Measurements from ENCODE around the gene LRRC2. TPM values are rescaled to one million over a fixed set of nuclear protein-coding genes. Genes with fewer than 3 reads are reported as not detected.

The LRRC2 gene
- total RNA-seq, 3 donors from 2014 or later, result 1.8 to 2.8 (median 2.5) TPM

DNA sequence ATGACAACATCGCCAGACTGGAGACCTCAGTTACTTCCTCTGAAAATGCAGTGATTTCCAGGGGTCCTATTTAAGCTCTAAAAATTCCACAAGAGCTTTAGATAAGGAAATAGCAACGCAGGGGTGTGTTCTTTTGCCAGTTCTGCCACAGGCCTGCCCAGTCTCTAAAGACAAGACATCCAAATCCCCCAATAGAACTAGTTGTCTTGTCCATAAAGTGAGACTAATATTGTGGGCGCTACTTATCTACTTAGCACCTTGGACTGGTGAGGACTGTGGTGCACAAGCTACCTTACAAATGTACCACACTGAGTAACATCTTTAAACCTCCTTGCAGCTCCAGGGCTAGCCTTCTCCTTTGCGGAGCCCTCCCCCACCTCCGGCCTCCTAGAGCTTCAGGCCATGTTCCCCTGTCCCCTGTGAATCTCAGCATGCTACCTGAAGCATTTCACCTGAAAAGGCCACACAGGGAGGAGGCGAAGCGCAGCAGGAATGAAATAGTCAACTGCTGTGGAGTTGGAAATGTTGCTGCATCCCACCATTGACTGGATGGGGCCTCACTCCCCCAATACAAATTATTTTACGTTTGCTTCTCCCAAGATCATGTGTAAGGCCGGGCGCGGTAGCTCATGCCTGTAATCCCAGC is 9.6 kb upstream of the LRRC2 start:
- no peak overlapping the region for H3K4me3 ChIP-seq
- H3K36me3 ChIP-seq (ENCODE audit: low read depth), result no peaks in the 10 kb centered on the region
- H3K4me1 ChIP-seq (ENCODE audit: low read depth), result peaks cover 14% of the 10 kb centered on the region
- DNase-seq (no peak), ATAC-seq (no peak)
- intact Hi-C loops (cut with DNase I, micrococcal nuclease), result no loop called here
- TF ChIP-seq, protein P1, sequence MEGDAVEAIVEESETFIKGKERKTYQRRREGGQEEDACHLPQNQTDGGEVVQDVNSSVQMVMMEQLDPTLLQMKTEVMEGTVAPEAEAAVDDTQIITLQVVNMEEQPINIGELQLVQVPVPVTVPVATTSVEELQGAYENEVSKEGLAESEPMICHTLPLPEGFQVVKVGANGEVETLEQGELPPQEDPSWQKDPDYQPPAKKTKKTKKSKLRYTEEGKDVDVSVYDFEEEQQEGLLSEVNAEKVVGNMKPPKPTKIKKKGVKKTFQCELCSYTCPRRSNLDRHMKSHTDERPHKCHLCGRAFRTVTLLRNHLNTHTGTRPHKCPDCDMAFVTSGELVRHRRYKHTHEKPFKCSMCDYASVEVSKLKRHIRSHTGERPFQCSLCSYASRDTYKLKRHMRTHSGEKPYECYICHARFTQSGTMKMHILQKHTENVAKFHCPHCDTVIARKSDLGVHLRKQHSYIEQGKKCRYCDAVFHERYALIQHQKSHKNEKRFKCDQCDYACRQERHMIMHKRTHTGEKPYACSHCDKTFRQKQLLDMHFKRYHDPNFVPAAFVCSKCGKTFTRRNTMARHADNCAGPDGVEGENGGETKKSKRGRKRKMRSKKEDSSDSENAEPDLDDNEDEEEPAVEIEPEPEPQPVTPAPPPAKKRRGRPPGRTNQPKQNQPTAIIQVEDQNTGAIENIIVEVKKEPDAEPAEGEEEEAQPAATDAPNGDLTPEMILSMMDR (IDR thresholded peaks at IDR 0.05), result no peak
- H3K9me3 ChIP-seq, result no peaks in the 10 kb centered on the region

DNA sequence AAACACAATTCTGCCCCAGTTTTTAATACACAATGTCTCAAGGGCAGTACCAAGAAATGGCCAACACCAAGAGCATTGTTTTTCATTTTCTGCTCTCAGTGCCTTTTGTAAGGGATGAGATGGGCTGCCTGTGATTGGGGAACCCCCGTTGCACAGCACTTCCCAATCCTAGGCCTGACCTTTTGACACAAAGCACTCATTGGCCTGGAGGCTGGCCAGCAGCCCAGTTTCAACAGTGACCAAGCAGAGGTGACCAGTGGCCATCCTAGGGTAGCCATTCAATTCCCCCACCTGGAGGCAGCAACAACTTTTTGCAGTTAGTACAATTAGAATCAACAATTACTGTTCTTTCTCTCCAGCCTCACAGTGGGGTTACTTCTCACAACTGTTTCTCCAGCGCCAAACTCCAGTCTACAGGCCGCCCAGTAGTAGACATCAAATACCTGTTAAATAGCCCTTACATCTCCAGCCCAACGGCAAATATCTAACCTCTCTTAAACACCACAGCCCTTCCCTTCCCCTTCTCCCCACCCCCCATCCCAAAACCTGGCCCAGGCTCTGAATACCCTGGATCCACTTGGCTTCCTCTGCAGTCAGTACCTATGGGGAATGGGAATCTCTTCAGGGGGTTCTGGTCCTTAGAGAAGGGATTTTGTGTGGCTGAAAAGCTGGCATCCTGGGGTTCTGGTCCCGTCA is 8.9 kb upstream of the LRRC2 start:
- H3K4me1 ChIP-seq (ENCODE audit: low read depth), result peaks cover 14% of the 10 kb centered on the region
- no peak for ATAC-seq

DNA sequence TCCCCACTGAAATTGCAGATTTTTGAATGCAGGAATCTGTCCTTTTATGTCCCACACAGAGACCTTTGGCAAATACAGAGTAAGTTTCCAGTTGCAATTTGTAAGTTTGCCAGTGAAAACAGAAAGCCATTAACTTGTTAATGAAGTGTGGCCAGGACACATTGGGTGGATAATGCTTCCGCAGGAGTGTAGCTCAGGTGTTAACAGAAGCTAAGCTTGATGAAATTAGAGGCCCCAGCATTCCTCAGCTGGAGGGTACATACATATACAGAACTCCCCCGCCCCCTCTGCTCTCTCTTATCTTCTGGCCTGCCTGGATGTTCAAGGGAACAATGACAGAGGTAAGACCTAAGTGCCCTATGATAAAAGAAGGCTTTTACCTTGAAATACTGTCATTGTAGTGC is 8.1 kb upstream of the LRRC2 start:
- TF ChIP-seq, protein P1 (IDR thresholded peaks at IDR 0.05), result no peak
- intact Hi-C loops (cut with DNase I, micrococcal nuclease), result no loop called here
- H3K4me1 ChIP-seq (ENCODE audit: low read depth), result peaks cover 12% of the 10 kb centered on the region
- DNase-seq (no peak), ATAC-seq (no peak)
- no peaks in the 10 kb centered on the region for H3K9me3 ChIP-seq
- H3K4me3 ChIP-seq, result no peak overlapping the region
- no peaks in the 10 kb centered on the region for H3K36me3 ChIP-seq (ENCODE audit: low read depth)

More for the DNA sequence above, 8.9 kb upstream of the LRRC2 start:
- TF ChIP-seq, protein P1 (IDR thresholded peaks at IDR 0.05), result no peak
- intact Hi-C loops (cut with DNase I, micrococcal nuclease), result no loop called here
- no peak for DNase-seq
- Histone ChIP-seq H3K36me3 (ENCODE audit: low read depth) (no peaks in the 10 kb centered on the region), H3K9me3 (no peaks in the 10 kb centered on the region), H3K4me3 (no peak overlapping the region)

DNA sequence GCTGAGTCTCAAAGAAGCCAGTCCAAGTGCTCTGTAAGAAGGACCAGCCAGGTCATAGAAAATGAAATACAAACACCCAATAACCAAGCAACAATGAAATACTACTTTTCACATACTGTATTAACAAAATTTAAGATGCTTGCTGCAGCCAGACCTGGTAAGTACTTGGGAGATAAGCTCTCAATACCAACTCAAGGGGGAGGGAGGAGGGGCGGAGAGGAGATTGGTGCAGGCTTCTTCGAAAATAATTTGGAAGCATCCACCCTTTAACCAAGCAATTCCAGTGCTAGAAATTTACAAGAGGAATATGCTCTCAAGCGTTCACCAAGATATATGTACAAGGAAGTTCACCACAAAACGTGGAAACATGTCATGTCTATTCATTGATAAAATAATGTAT is 7.6 kb upstream of the LRRC2 start:
- DNase-seq (no peak), ATAC-seq (no peak)
- Histone ChIP-seq H3K36me3 (ENCODE audit: low read depth) (no peaks in the 10 kb centered on the region), H3K4me3 (no peak overlapping the region), H3K9me3 (no peaks in the 10 kb centered on the region), H3K4me1 (ENCODE audit: low read depth) (peaks cover 7% of the 10 kb centered on the region)
- intact Hi-C loops (cut with DNase I, micrococcal nuclease), result no loop called here
- TF ChIP-seq, protein P1 (IDR thresholded peaks at IDR 0.05), result no peak

DNA sequence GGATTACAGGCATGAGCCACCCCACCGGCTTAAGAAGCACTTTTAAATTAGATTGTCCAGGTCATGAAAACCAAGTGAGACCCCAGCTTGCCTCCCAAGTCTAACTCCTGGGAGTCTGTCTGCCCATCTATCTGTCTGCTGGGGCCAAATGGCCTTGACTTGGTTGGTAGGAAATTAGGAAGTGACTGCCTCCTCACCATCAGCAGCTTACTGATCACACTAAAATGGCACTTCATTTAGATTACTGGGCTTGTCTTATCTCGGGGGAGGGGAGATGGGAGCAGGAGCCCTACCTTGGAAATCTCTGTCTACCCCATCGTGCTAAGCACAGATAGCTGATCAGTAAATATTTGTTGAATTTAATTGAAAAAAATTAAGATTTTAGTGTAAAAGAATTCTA is 5.6 kb upstream of the LRRC2 start:
- TF ChIP-seq, protein P1 (IDR thresholded peaks at IDR 0.05), result no peak
- no peak for DNase-seq
- Histone ChIP-seq H3K4me3 (no peak overlapping the region), H3K4me1 (ENCODE audit: low read depth) (no peaks in the 10 kb centered on the region), H3K36me3 (ENCODE audit: low read depth) (no peaks in the 10 kb centered on the region), H3K9me3 (no peaks in the 10 kb centered on the region)
- ATAC-seq, result no peak
- intact Hi-C loops (cut with DNase I, micrococcal nuclease), result no loop called here
